Endothelial cell (in vitro differentiated cells): Measurements from ENCODE around the gene IQGAP2. TPM values are rescaled to one million over a fixed set of nuclear protein-coding genes. Genes with fewer than 3 reads are reported as not detected.

Source experiments
- DNase-seq: peaks from one replicate; pipeline ENCODE4 v3.0.0; 2021; ENCODE audit warnings: low spot score
- H3K27ac Mint-ChIP-seq: one replicate; pipeline ENCODE4 v1.8.0; 2021; ENCODE audit warnings: mixed read lengths, inconsistent platforms; ENCODE audit not compliant: unreplicated experiment
- H3K27me3 Mint-ChIP-seq: one replicate; pipeline ENCODE4 v1.8.0; 2021; ENCODE audit warnings: mild to moderate bottlenecking, moderate library complexity, mixed read lengths, inconsistent platforms; ENCODE audit not compliant: unreplicated experiment
- H3K36me3 Mint-ChIP-seq: one replicate; pipeline ENCODE4 v1.8.0; 2021; ENCODE audit warnings: mild to moderate bottlenecking, low read depth, mixed read lengths, inconsistent platforms; ENCODE audit not compliant: unreplicated experiment
- H3K4me1 Mint-ChIP-seq: one replicate; pipeline ENCODE4 v1.8.0; 2021; ENCODE audit warnings: mild to moderate bottlenecking, mixed read lengths, inconsistent platforms; ENCODE audit not compliant: unreplicated experiment
- H3K4me3 Mint-ChIP-seq: one replicate; pipeline ENCODE4 v1.8.0; 2021; ENCODE audit warnings: mild to moderate bottlenecking, mixed read lengths, inconsistent platforms; ENCODE audit not compliant: unreplicated experiment
- H3K9me3 Mint-ChIP-seq: one replicate; pipeline ENCODE4 v1.8.0; 2021; ENCODE audit warnings: mixed read lengths, inconsistent platforms; ENCODE audit not compliant: unreplicated experiment
- total RNA-seq: library from RNA; stranded (reverse); fragmentation: NEBNext Ultra II Directional; extraction: Animal tissue kit (Norgen Biotek cat#: 25700); gene quantifications from one replicate; pipeline ENCODE4 v1.2.1, GENCODE V29; 2021; ENCODE audit not compliant: unreplicated experiment
- TF ChIP-seq, protein P1 (sequence below): fragments of 200-600 bp; sonication (generic); IDR thresholded peaks from one replicate; pipeline ENCODE4 v1.5.0; 2021; ENCODE audit warnings: antibody characterized with exemption; ENCODE audit not compliant: unreplicated experiment

The IQGAP2 gene
- total RNA-seq, 1 donor from 2014 or later = 43.4 TPM

DNA sequence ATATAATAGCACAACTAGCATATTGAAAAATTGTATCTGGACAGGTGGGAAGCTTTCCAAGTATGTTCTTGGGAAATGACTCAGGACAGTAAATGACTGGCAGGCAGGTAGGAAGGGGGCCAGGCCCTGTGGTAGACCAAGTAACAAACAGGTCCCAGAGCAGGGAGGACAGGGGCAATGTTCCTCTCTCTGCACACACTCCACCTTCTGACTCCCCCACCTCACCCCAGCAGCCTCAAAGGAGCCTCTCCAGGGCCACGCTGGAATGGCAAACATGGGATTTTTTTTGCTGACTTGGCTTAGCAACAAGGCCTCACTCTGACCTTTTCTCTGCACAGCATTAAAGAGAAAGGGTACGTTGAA lies 31.1 kb upstream of the IQGAP2 start:
- H3K27me3 Mint-ChIP-seq = peaks cover 2% of the 10 kb centered on the region
- no peaks in the 10 kb centered on the region for H3K36me3 Mint-ChIP-seq
- DNase-seq = no peak
- no peak overlapping the region for H3K27ac Mint-ChIP-seq
- TF ChIP-seq, protein P1, sequence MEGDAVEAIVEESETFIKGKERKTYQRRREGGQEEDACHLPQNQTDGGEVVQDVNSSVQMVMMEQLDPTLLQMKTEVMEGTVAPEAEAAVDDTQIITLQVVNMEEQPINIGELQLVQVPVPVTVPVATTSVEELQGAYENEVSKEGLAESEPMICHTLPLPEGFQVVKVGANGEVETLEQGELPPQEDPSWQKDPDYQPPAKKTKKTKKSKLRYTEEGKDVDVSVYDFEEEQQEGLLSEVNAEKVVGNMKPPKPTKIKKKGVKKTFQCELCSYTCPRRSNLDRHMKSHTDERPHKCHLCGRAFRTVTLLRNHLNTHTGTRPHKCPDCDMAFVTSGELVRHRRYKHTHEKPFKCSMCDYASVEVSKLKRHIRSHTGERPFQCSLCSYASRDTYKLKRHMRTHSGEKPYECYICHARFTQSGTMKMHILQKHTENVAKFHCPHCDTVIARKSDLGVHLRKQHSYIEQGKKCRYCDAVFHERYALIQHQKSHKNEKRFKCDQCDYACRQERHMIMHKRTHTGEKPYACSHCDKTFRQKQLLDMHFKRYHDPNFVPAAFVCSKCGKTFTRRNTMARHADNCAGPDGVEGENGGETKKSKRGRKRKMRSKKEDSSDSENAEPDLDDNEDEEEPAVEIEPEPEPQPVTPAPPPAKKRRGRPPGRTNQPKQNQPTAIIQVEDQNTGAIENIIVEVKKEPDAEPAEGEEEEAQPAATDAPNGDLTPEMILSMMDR = no peak
- no peaks in the 10 kb centered on the region for H3K9me3 Mint-ChIP-seq
- H3K4me3 Mint-ChIP-seq = no peak overlapping the region
- H3K4me1 Mint-ChIP-seq = peaks cover 29% of the 10 kb centered on the region

DNA sequence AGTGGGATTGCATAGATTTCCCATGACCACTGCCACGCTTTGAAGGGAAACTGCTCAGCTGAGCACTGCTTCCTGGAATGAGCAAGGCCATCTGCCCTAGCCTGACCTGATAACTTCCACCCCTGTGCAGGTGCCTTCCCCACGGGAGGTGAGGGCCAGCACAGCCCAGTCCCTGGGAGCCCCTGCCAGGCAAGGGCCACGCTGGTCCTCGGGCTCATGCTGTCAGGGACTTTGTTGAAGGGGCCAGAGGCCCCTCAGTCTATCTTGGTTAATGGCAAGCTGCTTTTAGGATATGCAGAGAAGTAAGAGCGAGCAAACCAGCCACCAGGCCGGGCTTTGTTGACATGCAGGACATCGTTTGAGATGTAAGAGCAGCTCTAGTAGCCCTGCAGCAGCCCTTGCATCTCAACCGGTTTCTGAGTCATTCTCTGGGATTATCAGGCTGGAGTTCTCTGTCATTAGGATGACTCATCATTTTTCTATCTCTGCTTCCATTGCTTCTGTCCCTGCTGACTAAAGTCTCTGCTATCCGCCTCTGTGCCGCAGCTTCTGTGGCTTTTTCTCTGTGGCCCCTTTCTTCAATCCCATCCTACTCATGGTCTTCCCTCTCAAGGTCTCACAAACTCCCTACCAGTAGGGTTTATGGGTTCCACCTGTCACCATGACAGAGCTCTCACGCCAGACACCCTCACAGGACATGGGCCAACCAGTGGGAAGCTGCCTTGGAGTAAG lies 30.6 kb upstream of the IQGAP2 start:
- no peak for DNase-seq
- no peaks in the 10 kb centered on the region for H3K9me3 Mint-ChIP-seq
- no peak overlapping the region for H3K27ac Mint-ChIP-seq
- no peaks in the 10 kb centered on the region for H3K36me3 Mint-ChIP-seq
- H3K27me3 Mint-ChIP-seq = peaks cover 2% of the 10 kb centered on the region
- H3K4me3 Mint-ChIP-seq = no peak overlapping the region
- TF ChIP-seq, protein P1 = no peak
- H3K4me1 Mint-ChIP-seq = peaks cover 24% of the 10 kb centered on the region

DNA sequence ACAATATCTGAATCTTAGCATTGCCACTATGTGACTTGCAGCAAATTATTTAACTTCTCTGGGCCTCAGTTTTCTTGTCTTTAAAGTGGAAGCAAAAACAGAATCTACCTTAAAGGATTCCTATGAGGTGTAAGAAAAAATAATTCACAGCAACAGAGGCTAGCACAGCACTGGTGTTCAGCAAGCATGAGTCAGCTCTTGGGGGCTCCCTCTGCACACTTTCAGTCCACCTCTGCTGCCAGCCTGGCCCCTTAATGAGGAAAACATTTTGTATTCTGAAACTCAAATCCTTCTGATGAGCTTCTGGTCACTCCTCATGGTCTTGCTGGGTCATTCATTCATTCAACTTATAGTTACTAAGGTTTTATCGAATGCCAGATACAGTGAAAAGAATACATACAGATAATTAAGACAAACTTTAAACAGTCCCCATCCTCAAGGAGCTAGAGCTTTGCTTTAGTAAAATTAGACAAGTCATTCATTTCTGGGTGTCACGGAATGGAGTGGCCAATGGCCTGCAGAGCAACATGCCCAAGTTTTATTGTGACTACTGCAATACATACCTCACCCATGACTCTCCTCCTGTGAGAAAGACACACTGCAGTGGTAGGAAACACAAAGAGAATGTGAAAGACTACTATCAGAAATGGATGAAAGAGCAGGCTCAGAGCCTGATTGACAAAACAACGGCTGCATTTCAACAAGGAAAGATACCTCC lies 26.8 kb upstream of the IQGAP2 start:
- Mint-ChIP-seq H3K4me1 (peaks cover 31% of the 10 kb centered on the region), H3K36me3 (no peaks in the 10 kb centered on the region), H3K27me3 (peaks cover 5% of the 10 kb centered on the region), H3K4me3 (no peak overlapping the region), H3K27ac (no peak overlapping the region), H3K9me3 (no peaks in the 10 kb centered on the region)
- no peak for DNase-seq
- TF ChIP-seq, protein P1 = no peak

DNA sequence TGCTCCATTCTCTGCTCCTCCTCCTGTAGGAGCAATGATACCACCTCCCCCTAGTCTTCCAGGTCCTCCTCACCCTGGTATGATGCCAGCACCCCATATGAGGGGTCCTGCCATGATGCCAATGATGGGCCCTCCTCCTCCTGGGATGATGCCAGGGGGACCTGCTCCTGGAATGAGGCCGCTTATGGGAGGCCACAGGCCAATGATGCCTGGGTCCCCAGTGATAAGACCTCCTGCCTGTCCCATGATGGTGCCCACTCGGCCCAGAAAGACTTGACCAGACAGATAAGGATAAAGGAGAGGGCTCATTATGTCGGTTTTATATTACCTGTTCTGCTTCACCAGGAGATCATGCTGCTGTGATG lies 26.2 kb upstream of the IQGAP2 start:
- Mint-ChIP-seq H3K9me3 (no peaks in the 10 kb centered on the region), H3K27me3 (peaks cover 5% of the 10 kb centered on the region), H3K36me3 (no peaks in the 10 kb centered on the region), H3K4me3 (no peak overlapping the region), H3K4me1 (peaks cover 31% of the 10 kb centered on the region), H3K27ac (no peak overlapping the region)
- TF ChIP-seq, protein P1 = no peak
- DNase-seq = no peak

DNA sequence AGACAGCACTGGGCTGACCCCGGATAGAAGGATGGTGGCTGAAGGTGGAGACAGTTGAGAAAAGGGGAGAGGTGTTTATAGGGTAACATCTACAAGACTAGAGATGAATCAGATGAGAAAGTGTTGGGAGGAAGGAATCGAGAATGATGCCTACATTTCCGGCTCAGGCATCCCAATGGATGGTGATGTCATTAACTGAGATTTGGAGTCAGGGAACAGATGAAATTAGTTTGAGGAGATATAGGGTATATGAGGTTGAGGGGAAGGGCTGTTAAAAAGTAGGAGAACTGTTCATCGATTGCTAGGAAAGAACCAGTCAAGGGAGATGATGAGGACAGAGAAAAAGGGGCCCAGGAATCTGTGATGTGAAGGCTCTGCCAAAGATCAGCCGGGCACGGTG lies 24.7 kb upstream of the IQGAP2 start:
- peaks cover 28% of the 10 kb centered on the region for H3K4me1 Mint-ChIP-seq
- H3K27me3 Mint-ChIP-seq = peaks cover 8% of the 10 kb centered on the region
- no peaks in the 10 kb centered on the region for H3K9me3 Mint-ChIP-seq
- H3K27ac Mint-ChIP-seq = no peak overlapping the region
- TF ChIP-seq, protein P1 = no peak
- DNase-seq = no peak
- H3K4me3 Mint-ChIP-seq = no peak overlapping the region
- H3K36me3 Mint-ChIP-seq = no peaks in the 10 kb centered on the region
